ENCODE results near the gene PARD3B. TPM values are rescaled to one million over a fixed set of nuclear protein-coding genes. Genes with fewer than 3 reads are reported as not detected.

Gene PARD3B
- total RNA-seq, 1 experiment from 2014 or later, result 5.1 TPM

- no peak for DNase-seq
- Histone ChIP-seq H3K4me1 (no peaks in the 10 kb centered on the region), H3K4me3 (no peak overlapping the region), H3K9me3 (replicated peaks) (no peaks in the 10 kb centered on the region), H3K36me3 (no peaks in the 10 kb centered on the region), H3K27me3 (no peaks in the 10 kb centered on the region), H3K27ac (no peak overlapping the region)
Observed at GRCh38 chr2:205651719-205652118, 1106.4 kb downstream of the PARD3B start.

GRCh38 chr2:205654878-205655605, 1109.8 kb downstream of the PARD3B start:
- no peaks in the 10 kb centered on the region for H3K36me3 ChIP-seq
- no peaks in the 10 kb centered on the region for H3K9me3 ChIP-seq (replicated peaks)
- H3K4me3 ChIP-seq, result no peak overlapping the region
- H3K27me3 ChIP-seq, result no peaks in the 10 kb centered on the region
- H3K27ac ChIP-seq, result no peak overlapping the region
- DNase-seq, result no peak
- peaks cover 4% of the 10 kb centered on the region for H3K4me1 ChIP-seq

- Histone ChIP-seq H3K27ac (no peak overlapping the region), H3K4me1 (peaks cover 13% of the 10 kb centered on the region), H3K9me3 (replicated peaks) (no peaks in the 10 kb centered on the region), H3K4me3 (no peak overlapping the region), H3K36me3 (no peaks in the 10 kb centered on the region), H3K27me3 (no peaks in the 10 kb centered on the region)
- DNase-seq, result no peak
Observed at GRCh38 chr2:205655779-205656456, 1110.6 kb downstream of the PARD3B start.

DNA sequence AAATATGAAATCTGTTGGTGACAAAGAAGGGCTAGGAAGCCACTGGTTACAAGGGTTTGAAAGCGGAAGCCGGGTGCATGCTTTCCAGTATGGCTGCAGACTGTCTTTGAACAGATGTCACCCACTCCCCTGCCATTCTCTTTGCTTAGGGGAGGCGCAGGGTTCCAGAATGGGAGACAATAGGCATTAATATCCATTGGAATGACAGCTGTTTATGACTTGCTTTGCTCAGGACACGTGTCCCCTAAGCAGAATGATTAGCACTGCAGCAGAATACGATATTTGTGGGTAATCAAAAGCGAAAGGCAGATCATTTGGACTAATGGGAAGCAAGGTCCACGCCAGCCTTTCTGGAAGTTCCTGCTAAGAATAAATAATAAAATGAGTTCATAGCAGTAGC, 1111.2 kb downstream of the PARD3B start:
- Histone ChIP-seq H3K4me1 (peaks cover 18% of the 10 kb centered on the region), H3K9me3 (replicated peaks) (no peaks in the 10 kb centered on the region), H3K4me3 (no peak overlapping the region), H3K36me3 (no peaks in the 10 kb centered on the region), H3K27me3 (no peaks in the 10 kb centered on the region), H3K27ac (no peak overlapping the region)
- no peak for DNase-seq

DNA sequence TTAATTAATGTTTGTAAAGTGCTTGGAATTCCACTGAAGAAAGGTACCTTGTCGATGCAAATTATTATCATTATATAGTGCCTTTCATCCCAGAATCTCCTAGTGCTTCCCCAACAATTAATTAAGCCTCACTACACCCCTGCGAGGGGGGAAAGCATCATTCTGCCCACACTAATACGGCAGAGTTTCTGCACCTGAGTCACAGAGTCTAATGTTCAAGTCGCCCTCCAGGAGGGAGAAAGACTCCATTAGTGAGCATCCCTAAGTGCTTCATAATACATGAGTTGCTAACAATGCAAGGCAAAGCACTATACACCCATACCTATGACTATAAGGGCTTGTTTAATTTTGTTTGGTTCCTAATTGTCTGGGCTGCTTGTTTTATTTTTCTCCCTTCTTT, 1111.7 kb downstream of the PARD3B start:
- Histone ChIP-seq H3K4me3 (no peak overlapping the region), H3K27ac (no peak overlapping the region), H3K9me3 (replicated peaks) (no peaks in the 10 kb centered on the region), H3K4me1 (peaks cover 21% of the 10 kb centered on the region), H3K36me3 (no peaks in the 10 kb centered on the region), H3K27me3 (no peaks in the 10 kb centered on the region)
- DNase-seq, result no peak

- Histone ChIP-seq H3K4me1 (peaks cover 24% of the 10 kb centered on the region), H3K27me3 (no peaks in the 10 kb centered on the region), H3K36me3 (no peaks in the 10 kb centered on the region), H3K4me3 (no peak overlapping the region), H3K27ac (no peak overlapping the region), H3K9me3 (replicated peaks) (no peaks in the 10 kb centered on the region)
- DNase-seq, result no peak
Observed at GRCh38 chr2:205657579-205657978, 1112.3 kb downstream of the PARD3B start.

GRCh38 chr2:205658068-205658467, 1112.8 kb downstream of the PARD3B start:
- H3K9me3 ChIP-seq (replicated peaks), result no peaks in the 10 kb centered on the region
- H3K36me3 ChIP-seq, result no peaks in the 10 kb centered on the region
- H3K27ac ChIP-seq, result no peak overlapping the region
- H3K4me1 ChIP-seq, result peaks cover 24% of the 10 kb centered on the region
- DNase-seq, result no peak
- no peaks in the 10 kb centered on the region for H3K27me3 ChIP-seq
- no peak overlapping the region for H3K4me3 ChIP-seq

DNA sequence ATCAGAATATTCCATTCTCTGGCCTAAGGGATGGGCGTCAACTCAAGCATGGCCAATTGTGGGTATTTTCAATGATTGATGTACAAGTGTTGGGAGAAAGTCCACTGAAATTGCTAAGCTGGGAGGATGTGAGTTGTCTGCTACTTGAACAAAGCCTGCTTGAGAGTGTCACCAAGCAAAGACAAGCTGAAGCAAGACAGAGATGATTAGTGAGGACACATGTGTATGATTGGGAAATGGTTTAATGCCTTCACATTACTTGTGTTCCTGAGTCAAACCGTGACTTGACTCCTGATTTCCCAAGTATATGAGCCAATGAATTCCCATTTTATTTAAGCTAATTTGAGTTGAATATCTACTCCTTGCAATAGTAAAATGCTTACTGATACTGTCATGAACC, 1113.3 kb downstream of the PARD3B start:
- Histone ChIP-seq H3K4me1 (peaks cover 24% of the 10 kb centered on the region), H3K9me3 (replicated peaks) (no peaks in the 10 kb centered on the region), H3K27me3 (no peaks in the 10 kb centered on the region), H3K27ac (no peak overlapping the region), H3K4me3 (no peak overlapping the region), H3K36me3 (no peaks in the 10 kb centered on the region)
- no peak for DNase-seq

DNA sequence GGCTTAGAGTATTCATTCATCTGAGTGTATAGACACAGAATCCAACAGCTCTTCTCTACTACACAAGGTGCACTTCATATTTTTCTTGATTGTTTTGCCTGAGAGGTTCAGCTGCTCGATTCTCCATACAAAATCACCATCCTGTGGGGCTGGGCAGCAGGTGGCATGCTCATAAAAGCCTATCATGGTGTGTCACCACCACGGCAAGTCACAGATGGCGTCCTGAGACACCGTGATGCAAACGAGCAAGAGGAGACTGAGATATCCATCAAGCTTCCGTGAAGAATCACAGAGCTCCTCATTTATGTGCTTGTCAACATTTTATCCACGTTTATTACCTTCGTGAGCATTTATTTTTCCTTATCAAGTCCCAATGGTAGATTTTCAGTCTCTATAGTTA, 1114.6 kb downstream of the PARD3B start:
- no peak overlapping the region; the same call in 1 of the 2 replicates for H3K4me3 ChIP-seq
- no peaks in the 10 kb centered on the region for H3K27me3 ChIP-seq
- peak overlapping the region; percentile 92 for H3K27ac ChIP-seq
- H3K36me3 ChIP-seq, result no peaks in the 10 kb centered on the region
- peak; percentile 29 to 41 for DNase-seq
- H3K9me3 ChIP-seq (replicated peaks), result no peaks in the 10 kb centered on the region
- H3K4me1 ChIP-seq, result peaks cover 24% of the 10 kb centered on the region

DNA sequence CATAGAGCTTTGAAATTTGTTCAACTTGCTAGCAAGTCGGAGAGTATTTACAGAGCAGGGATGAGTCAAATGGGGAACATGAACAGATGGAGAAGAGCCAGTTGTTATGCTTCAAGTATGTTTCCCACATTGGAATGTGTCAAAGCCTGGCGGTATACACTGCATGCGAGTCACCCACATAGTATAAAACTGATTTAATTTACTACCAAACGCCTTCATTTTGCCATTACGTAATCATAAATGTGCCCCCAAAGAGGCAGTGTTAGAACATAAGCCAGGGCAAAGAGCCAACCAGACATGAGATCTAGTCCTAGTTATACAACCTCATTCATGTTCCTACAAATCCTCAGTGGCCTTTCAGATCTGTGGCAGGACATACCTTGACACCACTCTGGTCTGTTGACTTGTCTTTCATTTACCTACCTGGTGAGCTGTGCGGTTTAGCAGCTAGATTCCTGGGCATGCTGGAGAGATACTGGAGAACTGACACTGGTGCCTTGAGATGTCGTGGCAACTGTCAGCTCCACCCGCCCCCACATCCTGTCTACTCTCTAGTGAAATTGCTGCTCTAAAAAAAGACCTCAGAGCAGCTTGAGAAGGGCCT, 1115.3 kb downstream of the PARD3B start:
- peak overlapping the region; percentile 92 for H3K27ac ChIP-seq
- peak overlapping the region; percentile 9; the same call in 1 of the 2 replicates for H3K4me3 ChIP-seq
- peak; percentile 80 to 84 for DNase-seq

DNA sequence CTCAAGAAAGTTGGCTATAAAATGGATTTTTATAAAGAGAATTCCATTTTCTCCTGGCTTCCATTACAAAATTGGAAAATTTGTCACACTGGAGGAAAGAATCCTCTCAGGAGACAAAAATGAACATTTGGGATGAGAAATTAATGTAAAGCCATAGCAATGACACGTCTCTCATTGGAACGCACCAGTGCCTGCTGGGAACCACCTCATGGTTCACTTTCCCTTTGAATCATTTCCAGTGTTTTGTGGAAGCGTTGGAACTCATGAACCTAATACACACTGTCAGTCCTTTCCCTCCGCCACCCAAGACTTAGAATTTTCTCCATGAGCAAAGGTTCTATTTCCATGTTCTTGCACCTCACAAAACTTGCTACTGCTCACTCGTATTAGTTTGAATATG, 1116.0 kb downstream of the PARD3B start:
- Histone ChIP-seq H3K9me3 (replicated peaks) (no peaks in the 10 kb centered on the region), H3K36me3 (no peaks in the 10 kb centered on the region), H3K4me1 (peaks cover 24% of the 10 kb centered on the region), H3K27ac (peak overlapping the region; percentile 92), H3K4me3 (no peak overlapping the region), H3K27me3 (no peaks in the 10 kb centered on the region)
- DNase-seq, result no peak

More for the DNA sequence above, 1115.3 kb downstream of the PARD3B start:
- no peaks in the 10 kb centered on the region for H3K9me3 ChIP-seq (replicated peaks)
- peaks cover 24% of the 10 kb centered on the region for H3K4me1 ChIP-seq
- no peaks in the 10 kb centered on the region for H3K36me3 ChIP-seq
- H3K27me3 ChIP-seq, result no peaks in the 10 kb centered on the region

GRCh38 chr2:205662206-205662965, 1117.1 kb downstream of the PARD3B start:
- H3K4me1 ChIP-seq, result peaks cover 24% of the 10 kb centered on the region
- no peak overlapping the region for H3K4me3 ChIP-seq
- no peak for DNase-seq

DNA sequence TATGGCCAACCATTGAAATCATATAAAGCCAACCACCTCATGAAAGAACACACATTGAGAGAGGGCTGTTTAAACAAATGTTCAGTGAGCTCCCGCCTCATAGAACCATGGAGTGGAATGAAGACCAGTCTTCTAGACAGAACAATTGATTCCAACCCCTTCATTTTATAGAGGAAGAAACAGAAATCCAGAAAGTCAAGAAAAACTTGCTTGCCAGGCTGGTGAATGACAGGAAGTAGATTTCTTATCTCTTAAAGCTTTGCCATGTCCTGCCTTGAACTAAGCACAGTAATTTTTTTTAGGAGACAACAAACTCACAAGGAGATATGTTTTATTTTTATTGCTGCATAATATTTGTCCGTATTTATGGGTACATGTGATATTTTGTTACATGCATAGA, 1120.5 kb downstream of the PARD3B start:
- no peaks in the 10 kb centered on the region for H3K36me3 ChIP-seq
- H3K4me3 ChIP-seq, result no peak overlapping the region
- H3K4me1 ChIP-seq, result peaks cover 12% of the 10 kb centered on the region
- H3K27ac ChIP-seq, result no peak overlapping the region
- no peaks in the 10 kb centered on the region for H3K27me3 ChIP-seq
- no peaks in the 10 kb centered on the region for H3K9me3 ChIP-seq (replicated peaks)
- no peak for DNase-seq

More at GRCh38 chr2:205662206-205662965, 1117.1 kb downstream of the PARD3B start:
- H3K27ac ChIP-seq, result no peak overlapping the region
- no peaks in the 10 kb centered on the region for H3K9me3 ChIP-seq (replicated peaks)
- no peaks in the 10 kb centered on the region for H3K27me3 ChIP-seq
- no peaks in the 10 kb centered on the region for H3K36me3 ChIP-seq
